ENCODE measurements around the gene GBE1. TPM values are rescaled to one million over a fixed set of nuclear protein-coding genes. Genes with fewer than 3 reads are reported as not detected.

Gene GBE1
- total RNA-seq, 1 experiment from 2014 or later = 9.2 TPM

DNA sequence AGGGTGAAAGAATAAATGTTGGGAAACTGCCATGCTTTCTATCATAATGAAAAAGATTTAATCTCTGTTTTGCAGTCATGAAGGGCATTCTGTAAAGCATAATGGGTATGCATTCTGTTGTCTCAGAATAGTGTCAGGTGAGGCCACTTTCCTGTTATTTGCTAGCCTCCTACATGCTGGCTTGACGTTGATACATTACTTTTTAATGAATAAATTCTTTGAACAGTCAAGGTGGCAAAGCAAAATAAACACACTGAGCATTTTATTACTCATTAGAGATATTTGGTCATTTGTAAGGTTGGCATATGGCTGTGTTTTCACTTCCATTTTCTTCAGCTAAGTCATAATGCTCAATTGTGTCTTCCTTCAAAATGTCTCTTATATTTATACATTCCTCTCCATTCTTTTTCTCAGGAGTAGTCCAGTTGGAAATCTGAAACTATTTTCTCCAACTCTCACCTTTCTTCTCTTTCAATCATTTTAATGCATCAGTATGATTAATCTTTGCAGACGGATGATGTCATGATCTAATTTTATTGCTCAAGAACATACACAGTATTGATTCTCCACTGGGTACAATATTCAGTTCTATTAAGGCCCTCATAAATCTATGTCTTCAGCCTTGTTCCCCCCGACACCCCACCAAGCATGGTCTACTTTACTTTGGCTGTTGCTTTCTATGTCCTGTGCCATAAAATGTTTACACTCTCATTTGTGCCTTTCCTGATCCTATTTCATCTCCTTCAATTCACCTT is 290.7 kb downstream of the GBE1 start (continued):
- TF ChIP-seq, protein P1, sequence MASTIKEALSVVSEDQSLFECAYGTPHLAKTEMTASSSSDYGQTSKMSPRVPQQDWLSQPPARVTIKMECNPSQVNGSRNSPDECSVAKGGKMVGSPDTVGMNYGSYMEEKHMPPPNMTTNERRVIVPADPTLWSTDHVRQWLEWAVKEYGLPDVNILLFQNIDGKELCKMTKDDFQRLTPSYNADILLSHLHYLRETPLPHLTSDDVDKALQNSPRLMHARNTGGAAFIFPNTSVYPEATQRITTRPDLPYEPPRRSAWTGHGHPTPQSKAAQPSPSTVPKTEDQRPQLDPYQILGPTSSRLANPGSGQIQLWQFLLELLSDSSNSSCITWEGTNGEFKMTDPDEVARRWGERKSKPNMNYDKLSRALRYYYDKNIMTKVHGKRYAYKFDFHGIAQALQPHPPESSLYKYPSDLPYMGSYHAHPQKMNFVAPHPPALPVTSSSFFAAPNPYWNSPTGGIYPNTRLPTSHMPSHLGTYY (CRISPR knock-in tag; IDR thresholded peaks at IDR 0.05) = no peak

DNA sequence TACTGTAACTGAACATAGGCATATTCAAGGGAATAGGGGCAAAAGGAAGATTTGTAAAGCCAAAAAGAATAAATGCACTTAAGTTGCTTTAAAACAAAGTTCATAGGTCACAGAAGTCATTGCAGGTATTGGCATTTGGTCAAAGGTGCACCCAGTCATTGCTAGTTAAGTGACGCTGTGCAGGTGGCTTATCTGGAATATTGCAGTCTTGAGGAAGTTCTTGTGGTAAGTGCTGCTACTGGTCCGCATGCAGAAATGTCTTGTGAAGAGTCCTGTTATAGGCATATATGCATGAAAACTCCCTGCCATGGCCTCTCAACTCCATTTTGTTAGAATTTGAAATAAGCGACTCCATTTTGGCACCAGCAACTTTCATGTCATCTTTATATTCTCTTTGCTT is 293.1 kb downstream of the GBE1 start:
- H3K4me3 Mint-ChIP-seq = no peak overlapping the region
- peaks cover 36% of the 10 kb centered on the region for H3K4me1 Mint-ChIP-seq
- no peaks in the 10 kb centered on the region for H3K36me3 Mint-ChIP-seq
- H3K9me3 Mint-ChIP-seq = no peaks in the 10 kb centered on the region
- DNase-seq (ENCODE audit: low spot score) (no peak), ATAC-seq (no peak)
- H3K27me3 Mint-ChIP-seq (ENCODE audit: low read depth) = no peaks in the 10 kb centered on the region
- POLR2A ChIA-PET = no interaction called here
- H3K27ac Mint-ChIP-seq = no peak overlapping the region
- TF ChIP-seq, protein P2, sequence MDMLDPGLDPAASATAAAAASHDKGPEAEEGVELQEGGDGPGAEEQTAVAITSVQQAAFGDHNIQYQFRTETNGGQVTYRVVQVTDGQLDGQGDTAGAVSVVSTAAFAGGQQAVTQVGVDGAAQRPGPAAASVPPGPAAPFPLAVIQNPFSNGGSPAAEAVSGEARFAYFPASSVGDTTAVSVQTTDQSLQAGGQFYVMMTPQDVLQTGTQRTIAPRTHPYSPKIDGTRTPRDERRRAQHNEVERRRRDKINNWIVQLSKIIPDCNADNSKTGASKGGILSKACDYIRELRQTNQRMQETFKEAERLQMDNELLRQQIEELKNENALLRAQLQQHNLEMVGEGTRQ (CRISPR knock-in tag; IDR thresholded peaks at IDR 0.05) = no peak
- TF ChIP-seq, protein P3, sequence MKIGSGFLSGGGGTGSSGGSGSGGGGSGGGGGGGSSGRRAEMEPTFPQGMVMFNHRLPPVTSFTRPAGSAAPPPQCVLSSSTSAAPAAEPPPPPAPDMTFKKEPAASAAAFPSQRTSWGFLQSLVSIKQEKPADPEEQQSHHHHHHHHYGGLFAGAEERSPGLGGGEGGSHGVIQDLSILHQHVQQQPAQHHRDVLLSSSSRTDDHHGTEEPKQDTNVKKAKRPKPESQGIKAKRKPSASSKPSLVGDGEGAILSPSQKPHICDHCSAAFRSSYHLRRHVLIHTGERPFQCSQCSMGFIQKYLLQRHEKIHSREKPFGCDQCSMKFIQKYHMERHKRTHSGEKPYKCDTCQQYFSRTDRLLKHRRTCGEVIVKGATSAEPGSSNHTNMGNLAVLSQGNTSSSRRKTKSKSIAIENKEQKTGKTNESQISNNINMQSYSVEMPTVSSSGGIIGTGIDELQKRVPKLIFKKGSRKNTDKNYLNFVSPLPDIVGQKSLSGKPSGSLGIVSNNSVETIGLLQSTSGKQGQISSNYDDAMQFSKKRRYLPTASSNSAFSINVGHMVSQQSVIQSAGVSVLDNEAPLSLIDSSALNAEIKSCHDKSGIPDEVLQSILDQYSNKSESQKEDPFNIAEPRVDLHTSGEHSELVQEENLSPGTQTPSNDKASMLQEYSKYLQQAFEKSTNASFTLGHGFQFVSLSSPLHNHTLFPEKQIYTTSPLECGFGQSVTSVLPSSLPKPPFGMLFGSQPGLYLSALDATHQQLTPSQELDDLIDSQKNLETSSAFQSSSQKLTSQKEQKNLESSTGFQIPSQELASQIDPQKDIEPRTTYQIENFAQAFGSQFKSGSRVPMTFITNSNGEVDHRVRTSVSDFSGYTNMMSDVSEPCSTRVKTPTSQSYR (CRISPR knock-in tag; IDR thresholded peaks at IDR 0.05) = no peak
- TF ChIP-seq JUN (CRISPR knock-in tag; IDR thresholded peaks at IDR 0.05) (no peak), TCF7 (CRISPR knock-in tag; IDR thresholded peaks at IDR 0.05; ENCODE audit: low read depth) (no peak), EMX1 (CRISPR knock-in tag; IDR thresholded peaks at IDR 0.05) (no peak), ZNF423 (CRISPR knock-in tag; IDR thresholded peaks at IDR 0.05) (no peak), NR3C1 (CRISPR knock-in tag; conservative IDR thresholded peaks at IDR 0.05; ENCODE audit: low read depth) (no peak), NFYB (CRISPR knock-in tag; conservative IDR thresholded peaks at IDR 0.05; ENCODE audit: low read depth) (no peak), ZNF121 (CRISPR knock-in tag; IDR thresholded peaks at IDR 0.05) (no peak), TP53 (CRISPR knock-in tag; IDR thresholded peaks at IDR 0.05) (no peak), ATF1 (CRISPR knock-in tag; IDR thresholded peaks at IDR 0.05) (no peak), PRRX2 (CRISPR knock-in tag; IDR thresholded peaks at IDR 0.05) (no peak), GTF2I (CRISPR knock-in tag; conservative IDR thresholded peaks at IDR 0.05) (no peak)
- TF ChIP-seq, protein P4, sequence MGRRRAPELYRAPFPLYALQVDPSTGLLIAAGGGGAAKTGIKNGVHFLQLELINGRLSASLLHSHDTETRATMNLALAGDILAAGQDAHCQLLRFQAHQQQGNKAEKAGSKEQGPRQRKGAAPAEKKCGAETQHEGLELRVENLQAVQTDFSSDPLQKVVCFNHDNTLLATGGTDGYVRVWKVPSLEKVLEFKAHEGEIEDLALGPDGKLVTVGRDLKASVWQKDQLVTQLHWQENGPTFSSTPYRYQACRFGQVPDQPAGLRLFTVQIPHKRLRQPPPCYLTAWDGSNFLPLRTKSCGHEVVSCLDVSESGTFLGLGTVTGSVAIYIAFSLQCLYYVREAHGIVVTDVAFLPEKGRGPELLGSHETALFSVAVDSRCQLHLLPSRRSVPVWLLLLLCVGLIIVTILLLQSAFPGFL (CRISPR knock-in tag; IDR thresholded peaks at IDR 0.05; ENCODE audit: borderline replicate concordance) = no peak
- TF ChIP-seq, protein P1 (CRISPR knock-in tag; IDR thresholded peaks at IDR 0.05) = no peak
- TF ChIP-seq, protein P5, sequence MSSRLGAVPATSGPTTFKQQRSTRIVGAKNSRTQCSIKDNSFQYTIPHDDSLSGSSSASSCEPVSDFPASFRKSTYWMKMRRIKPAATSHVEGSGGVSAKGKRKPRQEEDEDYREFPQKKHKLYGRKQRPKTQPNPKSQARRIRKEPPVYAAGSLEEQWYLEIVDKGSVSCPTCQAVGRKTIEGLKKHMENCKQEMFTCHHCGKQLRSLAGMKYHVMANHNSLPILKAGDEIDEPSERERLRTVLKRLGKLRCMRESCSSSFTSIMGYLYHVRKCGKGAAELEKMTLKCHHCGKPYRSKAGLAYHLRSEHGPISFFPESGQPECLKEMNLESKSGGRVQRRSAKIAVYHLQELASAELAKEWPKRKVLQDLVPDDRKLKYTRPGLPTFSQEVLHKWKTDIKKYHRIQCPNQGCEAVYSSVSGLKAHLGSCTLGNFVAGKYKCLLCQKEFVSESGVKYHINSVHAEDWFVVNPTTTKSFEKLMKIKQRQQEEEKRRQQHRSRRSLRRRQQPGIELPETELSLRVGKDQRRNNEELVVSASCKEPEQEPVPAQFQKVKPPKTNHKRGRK (CRISPR knock-in tag; IDR thresholded peaks at IDR 0.05; ENCODE audit: borderline replicate concordance) = no peak
- TF ChIP-seq, protein P6, sequence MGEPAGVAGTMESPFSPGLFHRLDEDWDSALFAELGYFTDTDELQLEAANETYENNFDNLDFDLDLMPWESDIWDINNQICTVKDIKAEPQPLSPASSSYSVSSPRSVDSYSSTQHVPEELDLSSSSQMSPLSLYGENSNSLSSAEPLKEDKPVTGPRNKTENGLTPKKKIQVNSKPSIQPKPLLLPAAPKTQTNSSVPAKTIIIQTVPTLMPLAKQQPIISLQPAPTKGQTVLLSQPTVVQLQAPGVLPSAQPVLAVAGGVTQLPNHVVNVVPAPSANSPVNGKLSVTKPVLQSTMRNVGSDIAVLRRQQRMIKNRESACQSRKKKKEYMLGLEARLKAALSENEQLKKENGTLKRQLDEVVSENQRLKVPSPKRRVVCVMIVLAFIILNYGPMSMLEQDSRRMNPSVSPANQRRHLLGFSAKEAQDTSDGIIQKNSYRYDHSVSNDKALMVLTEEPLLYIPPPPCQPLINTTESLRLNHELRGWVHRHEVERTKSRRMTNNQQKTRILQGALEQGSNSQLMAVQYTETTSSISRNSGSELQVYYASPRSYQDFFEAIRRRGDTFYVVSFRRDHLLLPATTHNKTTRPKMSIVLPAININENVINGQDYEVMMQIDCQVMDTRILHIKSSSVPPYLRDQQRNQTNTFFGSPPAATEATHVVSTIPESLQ (CRISPR knock-in tag; IDR thresholded peaks at IDR 0.05) = no peak
- TF ChIP-seq, protein P7, sequence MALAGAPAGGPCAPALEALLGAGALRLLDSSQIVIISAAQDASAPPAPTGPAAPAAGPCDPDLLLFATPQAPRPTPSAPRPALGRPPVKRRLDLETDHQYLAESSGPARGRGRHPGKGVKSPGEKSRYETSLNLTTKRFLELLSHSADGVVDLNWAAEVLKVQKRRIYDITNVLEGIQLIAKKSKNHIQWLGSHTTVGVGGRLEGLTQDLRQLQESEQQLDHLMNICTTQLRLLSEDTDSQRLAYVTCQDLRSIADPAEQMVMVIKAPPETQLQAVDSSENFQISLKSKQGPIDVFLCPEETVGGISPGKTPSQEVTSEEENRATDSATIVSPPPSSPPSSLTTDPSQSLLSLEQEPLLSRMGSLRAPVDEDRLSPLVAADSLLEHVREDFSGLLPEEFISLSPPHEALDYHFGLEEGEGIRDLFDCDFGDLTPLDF (CRISPR knock-in tag; IDR thresholded peaks at IDR 0.05) = no peak
- TF ChIP-seq, protein P8, sequence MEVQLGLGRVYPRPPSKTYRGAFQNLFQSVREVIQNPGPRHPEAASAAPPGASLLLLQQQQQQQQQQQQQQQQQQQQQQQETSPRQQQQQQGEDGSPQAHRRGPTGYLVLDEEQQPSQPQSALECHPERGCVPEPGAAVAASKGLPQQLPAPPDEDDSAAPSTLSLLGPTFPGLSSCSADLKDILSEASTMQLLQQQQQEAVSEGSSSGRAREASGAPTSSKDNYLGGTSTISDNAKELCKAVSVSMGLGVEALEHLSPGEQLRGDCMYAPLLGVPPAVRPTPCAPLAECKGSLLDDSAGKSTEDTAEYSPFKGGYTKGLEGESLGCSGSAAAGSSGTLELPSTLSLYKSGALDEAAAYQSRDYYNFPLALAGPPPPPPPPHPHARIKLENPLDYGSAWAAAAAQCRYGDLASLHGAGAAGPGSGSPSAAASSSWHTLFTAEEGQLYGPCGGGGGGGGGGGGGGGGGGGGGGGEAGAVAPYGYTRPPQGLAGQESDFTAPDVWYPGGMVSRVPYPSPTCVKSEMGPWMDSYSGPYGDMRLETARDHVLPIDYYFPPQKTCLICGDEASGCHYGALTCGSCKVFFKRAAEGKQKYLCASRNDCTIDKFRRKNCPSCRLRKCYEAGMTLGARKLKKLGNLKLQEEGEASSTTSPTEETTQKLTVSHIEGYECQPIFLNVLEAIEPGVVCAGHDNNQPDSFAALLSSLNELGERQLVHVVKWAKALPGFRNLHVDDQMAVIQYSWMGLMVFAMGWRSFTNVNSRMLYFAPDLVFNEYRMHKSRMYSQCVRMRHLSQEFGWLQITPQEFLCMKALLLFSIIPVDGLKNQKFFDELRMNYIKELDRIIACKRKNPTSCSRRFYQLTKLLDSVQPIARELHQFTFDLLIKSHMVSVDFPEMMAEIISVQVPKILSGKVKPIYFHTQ (CRISPR knock-in tag; IDR thresholded peaks at IDR 0.05) = no peak
- CTCF ChIA-PET = interaction anchor here (1.0 kb wide), 1 partner anchor 22 kb away, joined by 3 read pairs; no protein-coding TSS in a partner anchor
